NT2/D1 (cell line): ENCODE measurements around the gene RAPH1.
A peak's percentile ranks its signal among the peaks of the same experiment; 100 is the strongest.
"Not testable (repeated sequence)": the region's sequence is repeated elsewhere in the genome, so short reads cannot be mapped to it uniquely, and the experiment has no call there.

Experiments
- DNase-seq: peaks from one replicate; pipeline ENCODE4 v3.0.0-alpha.2; 2011; ENCODE audit warnings: low read depth, low spot score
- H3K27me3 ChIP-seq: 2 replicates; pipeline ENCODE4 v1.6.0; 2011; ENCODE audit warnings: mild to moderate bottlenecking; ENCODE audit not compliant: insufficient read length, insufficient read depth
- H3K36me3 ChIP-seq: 2 replicates; pipeline ENCODE4 v1.6.1; 2011; ENCODE audit warnings: mild to moderate bottlenecking, low read length, mixed read lengths; ENCODE audit not compliant: insufficient read depth, insufficient read length
- H3K4me1 ChIP-seq: 2 replicates; pipeline ENCODE4 v1.5.1; 2011; ENCODE audit not compliant: insufficient read depth, insufficient read length
- H3K4me3 ChIP-seq: 2 replicates; pipeline ENCODE4 v1.5.1; 2011; ENCODE audit warnings: low read depth; ENCODE audit not compliant: insufficient read length
- H3K9ac ChIP-seq: 2 replicates; pipeline ENCODE4 v1.6.0; 2011; ENCODE audit warnings: low read depth; ENCODE audit not compliant: insufficient read length
- H3K9me3 ChIP-seq: 2 replicates; pipeline ENCODE4 v1.5.1; 2011; ENCODE audit warnings: mild to moderate bottlenecking, low read length; ENCODE audit not compliant: insufficient read depth
- SUZ12 ChIP-seq: IDR thresholded peaks from 2 replicates; pipeline ENCODE4 v1.6.1; 2011; ENCODE audit not compliant: insufficient read length, insufficient read depth; ENCODE audit errors: extremely low read depth
- YY1 ChIP-seq: IDR thresholded peaks from 2 replicates; pipeline ENCODE4 v1.6.1; 2011; ENCODE audit not compliant: insufficient read length, insufficient read depth
- ZNF274 ChIP-seq: IDR thresholded peaks from 2 replicates; pipeline ENCODE4 v1.6.1; 2011; ENCODE audit warnings: mild to moderate bottlenecking, low read depth, low read length

RAPH1 gene

DNA sequence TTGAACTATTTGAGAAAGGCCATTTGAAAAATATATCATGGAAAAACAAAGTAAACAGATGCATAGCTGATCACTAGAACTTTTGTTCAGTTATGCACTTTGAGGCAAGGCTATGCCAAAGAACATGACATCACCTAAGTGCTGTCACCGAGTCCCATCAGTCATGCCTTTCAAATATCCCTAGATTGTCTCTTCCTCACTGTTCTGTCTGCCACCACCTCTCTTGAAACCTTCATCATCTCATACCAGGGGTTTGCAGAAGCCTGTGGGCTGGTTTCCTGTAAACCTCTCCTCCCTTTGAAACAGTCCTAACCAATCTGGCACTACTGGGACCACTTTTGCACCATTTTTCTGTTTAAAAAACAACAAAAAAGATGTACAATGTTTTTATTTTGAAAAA lies 12.3 kb upstream of the RAPH1 start:
- DNase-seq: no peak
- Histone ChIP-seq H3K9me3 (no peaks in the 10 kb centered on the region), H3K27me3 (no peaks in the 10 kb centered on the region), H3K4me1 (no peaks in the 10 kb centered on the region), H3K9ac (no peak overlapping the region), H3K4me3 (no peak overlapping the region), H3K36me3 (no peaks in the 10 kb centered on the region)
- no peak for TF ChIP-seq ZNF274
- no peak for TF ChIP-seq YY1
- no peak for TF ChIP-seq SUZ12

DNA sequence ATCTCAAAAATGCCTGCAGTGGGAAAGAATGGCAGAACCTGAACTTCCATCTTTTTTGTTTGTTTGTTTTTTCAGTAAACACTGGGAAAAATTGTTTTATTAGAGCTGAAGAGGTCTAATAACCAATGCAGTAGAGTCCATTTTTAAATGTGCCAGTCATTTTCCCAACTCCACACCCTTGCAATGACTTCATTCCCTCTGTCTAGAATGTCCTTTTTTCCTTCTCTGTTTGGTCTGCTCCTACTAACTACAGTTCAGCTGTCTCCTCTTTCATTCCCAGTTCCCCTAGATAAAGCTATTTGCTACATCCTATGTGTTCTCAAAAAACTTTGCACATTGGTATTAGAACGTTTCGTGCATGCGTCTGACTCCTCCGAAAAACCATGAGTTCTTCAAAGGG lies 9.3 kb upstream of the RAPH1 start:
- no peaks in the 10 kb centered on the region for H3K9me3 ChIP-seq
- no peak overlapping the region for H3K4me3 ChIP-seq
- no peaks in the 10 kb centered on the region for H3K36me3 ChIP-seq
- DNase-seq: no peak
- H3K4me1 ChIP-seq: no peaks in the 10 kb centered on the region
- no peaks in the 10 kb centered on the region for H3K27me3 ChIP-seq
- TF ChIP-seq ZNF274 (no peak), YY1 (no peak), SUZ12 (no peak)
- H3K9ac ChIP-seq: no peak overlapping the region

DNA sequence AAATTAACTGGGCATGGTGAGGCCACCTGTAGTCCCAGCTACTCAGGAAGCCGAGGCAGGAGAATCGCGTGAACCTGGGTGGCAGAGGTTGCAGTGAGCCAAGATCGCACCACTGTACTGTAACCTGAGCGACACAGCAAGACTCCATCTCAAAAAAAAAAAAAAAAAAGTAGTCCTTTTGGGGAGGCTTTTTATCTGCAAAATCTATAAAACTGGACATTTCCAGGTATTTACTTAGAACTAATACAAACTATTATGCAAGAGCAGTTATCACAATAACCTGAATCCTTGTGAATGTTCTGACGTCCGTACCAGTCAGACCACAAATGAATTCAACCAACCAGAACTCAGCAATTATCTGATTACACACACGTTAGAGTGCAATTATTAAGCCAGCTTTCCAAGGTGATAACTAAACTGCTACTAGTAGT lies 8.8 kb upstream of the RAPH1 start:
- H3K27me3 ChIP-seq: no peaks in the 10 kb centered on the region
- H3K4me1 ChIP-seq: no peaks in the 10 kb centered on the region
- no peak overlapping the region for H3K9ac ChIP-seq
- DNase-seq: no peak
- H3K4me3 ChIP-seq: no peak overlapping the region
- no peak for TF ChIP-seq YY1
- no peak for TF ChIP-seq SUZ12
- TF ChIP-seq ZNF274: no peak
- H3K36me3 ChIP-seq: no peaks in the 10 kb centered on the region
- H3K9me3 ChIP-seq: no peaks in the 10 kb centered on the region

DNA sequence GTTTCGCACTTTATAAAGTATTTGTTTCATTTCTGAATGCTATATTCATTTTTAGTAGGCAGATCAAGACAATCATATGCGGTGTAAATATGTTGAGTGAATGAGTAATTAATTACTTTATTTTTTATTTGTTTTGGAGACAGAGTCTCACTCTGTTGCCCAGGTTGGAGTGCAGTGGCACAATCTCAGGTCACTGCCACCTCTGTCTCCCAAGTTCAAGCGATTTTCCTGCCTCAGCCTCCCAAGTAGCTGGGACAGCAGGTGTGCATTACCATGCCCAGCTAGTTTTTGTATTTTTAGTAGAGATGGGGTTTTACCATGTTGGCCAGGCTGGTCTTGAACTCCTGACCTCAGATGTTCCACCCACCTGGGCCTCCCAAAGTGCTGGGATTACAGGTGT lies 5.5 kb upstream of the RAPH1 start:
- H3K4me3 ChIP-seq, H3K9me3 ChIP-seq, H3K36me3 ChIP-seq, H3K9ac ChIP-seq, DNase-seq, H3K4me1 ChIP-seq, H3K27me3 ChIP-seq: not testable (repeated sequence)

DNA sequence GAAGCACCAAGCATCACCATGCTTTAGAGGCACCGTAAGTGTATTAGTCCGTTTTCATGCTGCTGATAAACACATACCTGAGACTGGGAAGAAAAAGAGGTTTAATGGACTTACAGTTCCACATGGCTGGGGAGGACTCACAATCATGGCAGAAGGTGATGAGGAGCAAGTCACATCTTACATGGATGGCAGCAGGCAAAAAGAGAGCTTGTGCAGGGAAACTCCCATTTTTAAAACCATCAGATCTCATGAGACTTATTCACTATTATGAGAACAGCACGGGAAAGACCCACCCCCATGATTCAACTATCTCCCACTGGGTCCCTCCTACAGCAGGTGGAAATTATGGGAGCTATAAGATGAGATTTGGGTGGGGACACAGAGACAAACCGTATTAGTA lies 3.1 kb upstream of the RAPH1 start:
- not testable (repeated sequence) for H3K9ac ChIP-seq, H3K4me3 ChIP-seq, H3K36me3 ChIP-seq, H3K27me3 ChIP-seq, DNase-seq, H3K4me1 ChIP-seq, H3K9me3 ChIP-seq

DNA sequence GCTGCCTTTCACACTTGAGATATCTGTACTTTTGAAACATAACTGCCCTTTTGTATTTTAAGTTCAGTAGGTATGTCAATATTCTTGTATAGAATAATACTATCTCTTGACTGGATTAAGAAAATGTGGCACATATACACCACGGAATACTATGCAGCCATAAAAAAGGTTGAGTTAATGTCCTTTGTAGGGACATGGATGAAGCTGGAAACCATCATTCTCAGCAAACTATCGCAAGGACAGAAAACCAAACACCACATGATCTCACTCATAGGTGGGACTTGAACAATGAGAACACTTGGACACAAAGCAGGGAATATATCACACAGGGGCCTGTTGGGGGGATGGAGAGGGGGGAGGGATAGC lies 1.5 kb upstream of the RAPH1 start:
- DNase-seq, H3K9ac ChIP-seq, H3K4me1 ChIP-seq, H3K36me3 ChIP-seq, H3K9me3 ChIP-seq, H3K4me3 ChIP-seq, H3K27me3 ChIP-seq: not testable (repeated sequence)

DNA sequence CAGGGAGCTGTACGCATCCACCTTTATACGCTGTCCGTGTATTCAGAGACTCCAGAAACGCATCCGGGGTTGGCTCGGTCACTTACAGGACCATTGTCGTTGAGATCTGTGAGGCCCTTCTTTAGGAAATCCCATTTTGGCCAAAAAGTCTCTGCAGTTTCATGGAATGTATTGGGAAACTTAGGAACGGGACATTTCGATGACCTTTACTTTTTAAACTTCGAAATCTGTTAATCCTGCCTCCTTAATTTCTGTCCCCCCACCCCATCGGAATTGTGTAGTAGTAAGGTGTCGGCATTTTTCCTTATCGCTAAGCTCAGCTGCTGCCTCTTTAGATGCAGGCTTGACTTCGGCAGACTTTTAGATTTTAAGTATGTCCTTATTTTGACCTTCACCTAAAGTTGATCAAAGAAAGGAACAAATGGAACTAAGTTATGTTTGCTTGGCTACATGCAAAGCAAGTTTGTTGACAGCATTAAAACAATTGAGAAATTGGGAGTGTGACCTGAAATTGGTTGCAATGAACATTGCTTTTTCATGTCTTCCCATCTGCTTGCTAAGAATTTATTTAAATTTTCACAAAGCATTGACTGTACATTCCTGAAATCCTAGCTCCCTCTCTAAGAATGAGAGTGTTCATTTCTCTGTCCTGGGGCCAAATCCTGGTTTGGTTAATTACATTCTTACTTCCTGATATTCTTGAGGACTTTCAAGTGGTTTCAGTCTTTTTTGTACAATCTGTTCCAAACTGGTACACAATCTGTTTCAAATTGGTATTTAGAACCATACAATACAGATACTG lies 884 bp upstream of the RAPH1 start:
- Histone ChIP-seq H3K4me3 (peak overlapping the region; percentile 85), H3K4me1 (no peaks in the 10 kb centered on the region), H3K36me3 (no peaks in the 10 kb centered on the region), H3K27me3 (no peaks in the 10 kb centered on the region), H3K9me3 (peaks cover 3% of the 10 kb centered on the region; the same call in 1 of the 2 replicates), H3K9ac (peak overlapping the region; percentile 62)
- DNase-seq: no peak
- no peak for TF ChIP-seq YY1
- no peak for TF ChIP-seq SUZ12
- TF ChIP-seq ZNF274: no peak

DNA sequence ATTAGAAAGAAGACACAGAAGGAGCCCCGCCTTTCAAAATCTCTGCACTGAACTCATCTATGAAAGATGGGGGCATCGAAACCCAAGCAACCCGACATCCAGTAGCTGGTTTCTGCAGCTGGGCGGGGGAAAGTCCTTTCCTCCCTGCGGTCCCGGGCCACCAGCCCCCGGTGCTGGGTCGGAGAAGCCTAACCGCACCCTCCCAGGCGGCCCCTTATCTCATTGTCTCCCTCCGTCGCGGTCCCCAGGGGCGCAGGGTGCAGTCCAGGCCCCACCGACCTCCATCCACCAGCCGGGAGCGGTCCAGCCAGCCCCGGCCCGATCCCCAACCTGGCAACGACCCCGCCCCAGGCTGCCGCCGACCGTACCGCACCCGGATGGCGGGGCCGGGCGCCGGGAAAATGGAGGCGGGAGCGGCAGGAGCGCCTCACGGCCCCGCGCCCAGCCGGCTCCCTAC lies 452 bp downstream of the RAPH1 start:
- Histone ChIP-seq H3K27me3 (no peaks in the 10 kb centered on the region), H3K36me3 (no peaks in the 10 kb centered on the region), H3K9me3 (peaks cover 3% of the 10 kb centered on the region; the same call in 1 of the 2 replicates), H3K4me3 (peak overlapping the region; percentile 85), H3K4me1 (no peaks in the 10 kb centered on the region), H3K9ac (peak overlapping the region; percentile 94)
- no peak for TF ChIP-seq ZNF274
- TF ChIP-seq SUZ12: no peak
- no peak for TF ChIP-seq YY1
- DNase-seq: peak; percentile 25
